H1 (cell line): Measurements from ENCODE around the gene PIK3C2G. TPM values are rescaled to one million over a fixed set of nuclear protein-coding genes. Genes with fewer than 3 reads are reported as not detected.

Source experiments
- HDAC6 ChIP-seq: IDR thresholded peaks from one replicate; pipeline ENCODE4 v1.7.1; 2012; ENCODE audit warnings: low read depth, mild to moderate bottlenecking, inconsistent platforms, low read length, moderate library complexity
- SP4 ChIP-seq: IDR thresholded peaks from 2 replicates; pipeline ENCODE4 v1.6.1; 2012; ENCODE audit warnings: low read length, inconsistent platforms
- SUZ12 ChIP-seq: fragments of 200-600 bp; sonication (generic); IDR thresholded peaks from 2 replicates; pipeline ENCODE4 v1.6.1; 2012; ENCODE audit warnings: mild to moderate bottlenecking, inconsistent platforms, low read length, moderate library complexity, mixed read lengths
- polyA plus RNA-seq, 7 experiments: library from polyadenylated mRNA; depleted of rRNA in 3 of 7; stranded (reverse) in 5 of 7; unstranded in 2 of 7; fragments of >200 nt in 5 of 7; fragments of 200-250 nt in 2 of 7; gene quantifications; 1 replicate in 5 of 7; 2 replicates in 1 of 7; 4 replicates in 1 of 7; pipeline versions ENCODE4 v1.2.1 to v1.2.3, GENCODE V29; 2011 to 2013; ENCODE audit warnings: missing spikeins in 2 of 7, mixed read lengths in 2 of 7
- total RNA-seq: library from RNA; stranded (reverse); fragmentation: NEBNext Ultra II Directional; extraction: Animal tissue kit (Norgen Biotek cat#: 25700); gene quantifications from 2 replicates; pipeline ENCODE4 v1.2.1, GENCODE V29; 2021
- TF ChIP-seq, protein P1 (sequence below): fragments of 300-600 bp; sonication (generic); IDR thresholded peaks from 2 replicates; pipeline ENCODE4 v1.7.1; 2012; ENCODE audit warnings: low read length, moderate library complexity, mild to moderate bottlenecking, inconsistent platforms; ENCODE audit not compliant: insufficient replicate concordance

Gene PIK3C2G
- total and polyA plus RNA-seq, 2 of the 8 experiments (the other 6 are each of a cell fraction or from before 2014, with no cell fraction given) = not detected

DNA sequence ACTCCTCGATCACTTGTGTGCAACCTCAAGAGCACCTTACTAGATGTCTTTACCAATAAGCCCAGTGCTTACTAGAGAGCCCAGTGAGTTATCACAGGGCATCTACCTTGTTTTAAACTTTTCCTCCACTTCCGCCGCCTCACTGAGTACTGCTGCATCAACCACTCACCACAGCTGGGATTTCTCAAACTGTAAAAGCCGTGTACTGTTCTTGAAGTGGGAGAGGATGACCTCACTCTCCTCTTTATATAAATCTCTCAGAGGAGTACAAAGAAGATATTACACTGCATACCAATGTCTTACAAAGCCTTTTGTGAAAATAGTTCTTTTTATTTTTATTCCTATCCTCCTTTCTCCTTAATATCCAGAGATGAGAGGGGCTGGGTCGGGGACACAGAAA lies 382.4 kb downstream of the PIK3C2G start (continued):
- TF ChIP-seq, protein P1, sequence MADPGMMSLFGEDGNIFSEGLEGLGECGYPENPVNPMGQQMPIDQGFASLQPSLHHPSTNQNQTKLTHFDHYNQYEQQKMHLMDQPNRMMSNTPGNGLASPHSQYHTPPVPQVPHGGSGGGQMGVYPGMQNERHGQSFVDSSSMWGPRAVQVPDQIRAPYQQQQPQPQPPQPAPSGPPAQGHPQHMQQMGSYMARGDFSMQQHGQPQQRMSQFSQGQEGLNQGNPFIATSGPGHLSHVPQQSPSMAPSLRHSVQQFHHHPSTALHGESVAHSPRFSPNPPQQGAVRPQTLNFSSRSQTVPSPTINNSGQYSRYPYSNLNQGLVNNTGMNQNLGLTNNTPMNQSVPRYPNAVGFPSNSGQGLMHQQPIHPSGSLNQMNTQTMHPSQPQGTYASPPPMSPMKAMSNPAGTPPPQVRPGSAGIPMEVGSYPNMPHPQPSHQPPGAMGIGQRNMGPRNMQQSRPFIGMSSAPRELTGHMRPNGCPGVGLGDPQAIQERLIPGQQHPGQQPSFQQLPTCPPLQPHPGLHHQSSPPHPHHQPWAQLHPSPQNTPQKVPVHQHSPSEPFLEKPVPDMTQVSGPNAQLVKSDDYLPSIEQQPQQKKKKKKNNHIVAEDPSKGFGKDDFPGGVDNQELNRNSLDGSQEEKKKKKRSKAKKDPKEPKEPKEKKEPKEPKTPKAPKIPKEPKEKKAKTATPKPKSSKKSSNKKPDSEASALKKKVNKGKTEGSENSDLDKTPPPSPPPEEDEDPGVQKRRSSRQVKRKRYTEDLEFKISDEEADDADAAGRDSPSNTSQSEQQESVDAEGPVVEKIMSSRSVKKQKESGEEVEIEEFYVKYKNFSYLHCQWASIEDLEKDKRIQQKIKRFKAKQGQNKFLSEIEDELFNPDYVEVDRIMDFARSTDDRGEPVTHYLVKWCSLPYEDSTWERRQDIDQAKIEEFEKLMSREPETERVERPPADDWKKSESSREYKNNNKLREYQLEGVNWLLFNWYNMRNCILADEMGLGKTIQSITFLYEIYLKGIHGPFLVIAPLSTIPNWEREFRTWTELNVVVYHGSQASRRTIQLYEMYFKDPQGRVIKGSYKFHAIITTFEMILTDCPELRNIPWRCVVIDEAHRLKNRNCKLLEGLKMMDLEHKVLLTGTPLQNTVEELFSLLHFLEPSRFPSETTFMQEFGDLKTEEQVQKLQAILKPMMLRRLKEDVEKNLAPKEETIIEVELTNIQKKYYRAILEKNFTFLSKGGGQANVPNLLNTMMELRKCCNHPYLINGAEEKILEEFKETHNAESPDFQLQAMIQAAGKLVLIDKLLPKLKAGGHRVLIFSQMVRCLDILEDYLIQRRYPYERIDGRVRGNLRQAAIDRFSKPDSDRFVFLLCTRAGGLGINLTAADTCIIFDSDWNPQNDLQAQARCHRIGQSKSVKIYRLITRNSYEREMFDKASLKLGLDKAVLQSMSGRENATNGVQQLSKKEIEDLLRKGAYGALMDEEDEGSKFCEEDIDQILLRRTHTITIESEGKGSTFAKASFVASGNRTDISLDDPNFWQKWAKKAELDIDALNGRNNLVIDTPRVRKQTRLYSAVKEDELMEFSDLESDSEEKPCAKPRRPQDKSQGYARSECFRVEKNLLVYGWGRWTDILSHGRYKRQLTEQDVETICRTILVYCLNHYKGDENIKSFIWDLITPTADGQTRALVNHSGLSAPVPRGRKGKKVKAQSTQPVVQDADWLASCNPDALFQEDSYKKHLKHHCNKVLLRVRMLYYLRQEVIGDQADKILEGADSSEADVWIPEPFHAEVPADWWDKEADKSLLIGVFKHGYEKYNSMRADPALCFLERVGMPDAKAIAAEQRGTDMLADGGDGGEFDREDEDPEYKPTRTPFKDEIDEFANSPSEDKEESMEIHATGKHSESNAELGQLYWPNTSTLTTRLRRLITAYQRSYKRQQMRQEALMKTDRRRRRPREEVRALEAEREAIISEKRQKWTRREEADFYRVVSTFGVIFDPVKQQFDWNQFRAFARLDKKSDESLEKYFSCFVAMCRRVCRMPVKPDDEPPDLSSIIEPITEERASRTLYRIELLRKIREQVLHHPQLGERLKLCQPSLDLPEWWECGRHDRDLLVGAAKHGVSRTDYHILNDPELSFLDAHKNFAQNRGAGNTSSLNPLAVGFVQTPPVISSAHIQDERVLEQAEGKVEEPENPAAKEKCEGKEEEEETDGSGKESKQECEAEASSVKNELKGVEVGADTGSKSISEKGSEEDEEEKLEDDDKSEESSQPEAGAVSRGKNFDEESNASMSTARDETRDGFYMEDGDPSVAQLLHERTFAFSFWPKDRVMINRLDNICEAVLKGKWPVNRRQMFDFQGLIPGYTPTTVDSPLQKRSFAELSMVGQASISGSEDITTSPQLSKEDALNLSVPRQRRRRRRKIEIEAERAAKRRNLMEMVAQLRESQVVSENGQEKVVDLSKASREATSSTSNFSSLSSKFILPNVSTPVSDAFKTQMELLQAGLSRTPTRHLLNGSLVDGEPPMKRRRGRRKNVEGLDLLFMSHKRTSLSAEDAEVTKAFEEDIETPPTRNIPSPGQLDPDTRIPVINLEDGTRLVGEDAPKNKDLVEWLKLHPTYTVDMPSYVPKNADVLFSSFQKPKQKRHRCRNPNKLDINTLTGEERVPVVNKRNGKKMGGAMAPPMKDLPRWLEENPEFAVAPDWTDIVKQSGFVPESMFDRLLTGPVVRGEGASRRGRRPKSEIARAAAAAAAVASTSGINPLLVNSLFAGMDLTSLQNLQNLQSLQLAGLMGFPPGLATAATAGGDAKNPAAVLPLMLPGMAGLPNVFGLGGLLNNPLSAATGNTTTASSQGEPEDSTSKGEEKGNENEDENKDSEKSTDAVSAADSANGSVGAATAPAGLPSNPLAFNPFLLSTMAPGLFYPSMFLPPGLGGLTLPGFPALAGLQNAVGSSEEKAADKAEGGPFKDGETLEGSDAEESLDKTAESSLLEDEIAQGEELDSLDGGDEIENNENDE = no peak
- TF ChIP-seq HDAC6 (no peak), SP4 (no peak), SUZ12 (no peak)
- TF ChIP-seq, all 59 proteins: peak for 0
